ENCODE data around the gene SMAD9. TPM values are rescaled to one million over a fixed set of nuclear protein-coding genes. Genes with fewer than 3 reads are reported as not detected.

The SMAD9 gene
- not detected for total RNA-seq

DNA sequence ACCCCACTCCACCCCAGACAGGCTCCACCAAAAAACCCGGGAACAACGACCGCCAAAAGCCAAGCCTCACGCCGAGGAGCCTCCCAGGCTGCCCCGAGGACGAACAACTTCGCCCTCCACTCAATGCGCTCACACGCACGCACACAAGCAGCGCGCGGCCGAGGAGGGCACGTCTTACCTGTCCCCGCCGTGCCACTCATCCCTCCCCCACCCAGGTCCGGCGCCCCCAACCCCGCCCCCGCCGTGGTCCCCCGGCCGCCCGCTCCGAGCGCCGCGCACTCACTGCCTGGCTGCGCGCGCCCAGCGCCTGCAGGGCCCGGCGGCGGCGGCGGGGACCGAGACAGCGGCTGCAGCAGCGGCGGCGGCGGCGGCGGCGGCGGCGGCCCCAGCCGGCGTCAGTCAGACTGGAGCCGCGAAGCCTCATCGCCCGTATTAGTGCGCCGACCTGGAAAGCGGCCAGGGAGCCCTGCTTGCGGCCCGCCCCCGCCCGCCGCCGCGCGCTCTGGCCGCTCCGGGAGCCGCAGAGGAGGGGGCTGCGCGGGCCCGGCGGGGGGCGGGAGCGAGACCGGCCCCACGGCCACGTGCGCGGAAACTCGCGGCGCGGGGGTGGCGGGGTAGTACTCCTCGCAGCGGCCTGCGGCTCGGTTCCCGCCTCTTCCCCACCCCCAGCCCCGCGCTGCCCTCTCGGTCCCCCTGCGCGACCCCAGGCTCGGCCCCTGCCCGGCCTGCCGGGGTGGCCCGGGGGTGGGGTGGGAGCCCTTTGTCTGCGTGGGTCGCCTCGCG, at the start of gene SMAD9:
Gene SMAD9 (minus strand): TSS at position 406 of the 783 bp plus-strand sequence. CDS start 40,549 bp downstream, outside the sequence.
- no peaks in the 10 kb centered on the region for H3K9me3 ChIP-seq (ENCODE audit: low read depth, low read length)
- H3K4me1 ChIP-seq (ENCODE audit: insufficient read depth, low read length): peaks cover 6% of the 10 kb centered on the region
- H3K4me3 ChIP-seq (ENCODE audit: low read length): no peak within 1 kb of the TSS
- H3K27me3 ChIP-seq (ENCODE audit: insufficient read depth, low read length): peaks cover 62% of the 10 kb centered on the region

DNA sequence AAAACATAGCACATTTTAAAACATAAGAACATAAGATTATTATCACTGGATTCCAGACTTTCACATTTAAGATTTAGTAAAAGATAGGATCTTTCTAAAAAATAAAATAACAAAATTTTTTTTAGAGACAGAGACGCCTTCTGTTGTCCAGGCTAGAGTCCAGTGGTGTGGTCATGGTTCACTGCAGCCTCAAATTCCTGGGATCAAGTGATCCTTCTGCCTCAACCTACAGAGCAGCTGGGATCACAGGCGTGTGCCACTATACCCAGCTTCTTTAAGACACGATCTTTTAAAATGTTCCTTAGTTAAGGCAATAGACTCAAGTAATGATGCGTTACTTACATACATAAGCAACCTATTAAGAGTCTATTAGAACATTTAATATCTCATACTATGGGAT, 46.4 kb upstream of the SMAD9 start:
- Histone ChIP-seq H3K4me3 (ENCODE audit: low read length) (no peak overlapping the region), H3K27me3 (ENCODE audit: insufficient read depth, low read length) (no peaks in the 10 kb centered on the region), H3K9me3 (ENCODE audit: low read depth, low read length) (no peaks in the 10 kb centered on the region), H3K4me1 (ENCODE audit: insufficient read depth, low read length) (no peaks in the 10 kb centered on the region)

DNA sequence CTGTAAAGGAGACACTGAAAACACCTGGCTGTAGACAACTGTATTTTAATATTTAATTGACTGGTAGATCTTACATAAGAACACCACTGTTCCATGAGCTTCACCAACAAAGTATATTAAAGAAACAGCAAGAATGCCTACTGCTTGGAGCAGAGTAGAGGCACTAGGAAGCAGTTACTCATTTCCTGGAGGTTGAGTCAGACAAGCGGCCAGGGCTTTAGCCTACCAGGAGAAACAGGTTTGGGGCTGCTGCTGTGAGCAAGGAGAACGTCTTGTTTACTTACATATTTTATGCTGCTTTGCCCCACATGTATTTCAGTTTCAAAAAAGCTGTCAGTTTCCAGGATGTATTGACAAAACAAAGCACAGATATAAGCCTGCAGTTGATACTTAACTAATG, 45.7 kb upstream of the SMAD9 start:
- Histone ChIP-seq H3K9me3 (ENCODE audit: low read depth, low read length) (no peaks in the 10 kb centered on the region), H3K27me3 (ENCODE audit: insufficient read depth, low read length) (no peaks in the 10 kb centered on the region), H3K4me1 (ENCODE audit: insufficient read depth, low read length) (no peaks in the 10 kb centered on the region), H3K4me3 (ENCODE audit: low read length) (no peak overlapping the region)

DNA sequence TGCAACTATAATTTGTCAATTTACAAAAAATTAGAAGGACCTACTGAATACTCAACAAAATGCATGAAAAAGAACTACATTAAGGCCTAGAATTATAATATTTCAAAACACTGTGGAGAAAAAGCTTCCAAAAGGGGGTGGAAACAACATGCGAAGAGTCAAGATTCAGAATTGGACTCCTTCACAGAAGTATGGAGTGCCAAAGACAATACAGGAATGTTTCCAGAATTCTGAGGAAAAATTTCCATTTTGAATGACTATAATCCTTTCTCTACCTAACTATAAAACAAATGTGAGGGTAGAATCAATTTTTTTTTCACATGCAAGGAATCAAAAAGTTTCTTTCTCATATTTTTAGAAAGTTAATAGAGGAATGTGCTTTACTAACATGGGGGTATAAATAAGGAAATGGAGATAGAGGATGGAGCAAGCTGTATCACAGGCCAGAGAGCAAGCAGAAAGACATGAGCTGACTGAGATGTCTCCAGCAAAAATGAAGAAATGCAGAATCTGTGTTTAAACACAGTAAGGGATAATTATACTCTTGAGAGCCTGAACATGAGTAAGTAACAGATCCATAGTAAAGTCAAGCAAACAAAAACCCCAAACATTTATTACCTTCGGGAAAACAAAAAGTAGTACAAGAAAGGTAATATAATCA, 39.5 kb upstream of the SMAD9 start:
- H3K27me3 ChIP-seq (ENCODE audit: insufficient read depth, low read length): no peaks in the 10 kb centered on the region
- no peaks in the 10 kb centered on the region for H3K4me1 ChIP-seq (ENCODE audit: insufficient read depth, low read length)
- H3K9me3 ChIP-seq (ENCODE audit: low read depth, low read length): no peaks in the 10 kb centered on the region
- H3K4me3 ChIP-seq (ENCODE audit: low read length): no peak overlapping the region

DNA sequence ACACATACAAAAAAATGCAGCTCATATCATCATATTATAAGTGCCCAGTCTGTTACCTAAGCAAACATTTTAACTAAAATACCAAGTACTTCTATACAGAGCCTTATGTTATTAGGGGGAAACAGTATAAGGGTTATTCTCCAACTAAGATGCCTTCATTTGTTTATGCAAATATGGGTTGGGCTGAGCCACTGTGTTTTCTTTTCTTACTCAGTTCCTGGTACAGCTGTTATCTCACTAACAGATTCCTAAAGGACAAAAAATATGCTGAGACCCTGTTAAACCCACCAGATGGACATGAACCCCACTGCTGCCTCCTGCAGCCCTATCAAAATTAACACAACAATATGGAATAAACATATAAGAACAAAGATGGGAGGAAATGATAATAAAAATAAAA, 34.5 kb upstream of the SMAD9 start:
- Histone ChIP-seq H3K4me3 (ENCODE audit: low read length) (no peak overlapping the region), H3K4me1 (ENCODE audit: insufficient read depth, low read length) (no peaks in the 10 kb centered on the region), H3K27me3 (ENCODE audit: insufficient read depth, low read length) (no peaks in the 10 kb centered on the region), H3K9me3 (ENCODE audit: low read depth, low read length) (no peaks in the 10 kb centered on the region)

DNA sequence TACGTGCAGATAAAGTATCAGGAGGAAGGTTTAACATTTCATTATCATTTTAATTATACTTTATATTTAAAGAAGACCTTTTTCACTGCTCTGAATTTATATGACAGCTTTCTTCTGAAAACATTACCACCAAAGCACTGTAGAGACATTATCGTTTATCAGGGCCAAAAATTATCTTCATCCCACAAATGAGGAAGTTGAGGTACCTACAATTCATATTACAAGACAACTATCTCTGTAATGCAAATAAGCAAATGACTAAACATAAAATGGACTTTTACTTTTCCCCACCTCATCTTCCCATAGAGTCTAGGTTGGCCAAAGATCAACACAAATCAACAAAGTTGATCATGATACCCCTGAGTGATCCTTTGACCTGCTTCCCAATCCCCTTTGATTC, 30.9 kb upstream of the SMAD9 start:
- H3K27me3 ChIP-seq (ENCODE audit: insufficient read depth, low read length): no peaks in the 10 kb centered on the region
- no peak overlapping the region for H3K4me3 ChIP-seq (ENCODE audit: low read length)
- no peaks in the 10 kb centered on the region for H3K9me3 ChIP-seq (ENCODE audit: low read depth, low read length)
- H3K4me1 ChIP-seq (ENCODE audit: insufficient read depth, low read length): no peaks in the 10 kb centered on the region

DNA sequence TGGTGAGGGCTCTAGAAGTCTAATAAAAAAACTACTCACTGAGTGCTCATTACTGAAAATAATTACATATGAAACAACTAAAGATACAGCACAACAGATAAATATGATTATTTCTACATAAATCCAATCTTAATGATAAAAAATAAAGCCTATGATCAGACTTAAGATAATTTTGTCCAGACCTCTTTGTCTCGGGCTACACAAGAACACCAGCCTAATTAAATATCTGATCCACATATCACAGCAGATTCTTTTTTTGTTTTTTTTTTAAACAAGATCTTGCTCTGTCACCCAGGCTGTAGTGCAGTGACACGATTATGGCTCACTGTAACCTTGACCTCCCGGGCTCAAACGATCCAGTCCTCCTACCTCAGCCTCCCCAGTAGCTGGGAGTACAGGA, 30.3 kb upstream of the SMAD9 start:
- H3K9me3 ChIP-seq (ENCODE audit: low read depth, low read length): no peaks in the 10 kb centered on the region
- no peaks in the 10 kb centered on the region for H3K27me3 ChIP-seq (ENCODE audit: insufficient read depth, low read length)
- H3K4me1 ChIP-seq (ENCODE audit: insufficient read depth, low read length): no peaks in the 10 kb centered on the region
- H3K4me3 ChIP-seq (ENCODE audit: low read length): no peak overlapping the region

DNA sequence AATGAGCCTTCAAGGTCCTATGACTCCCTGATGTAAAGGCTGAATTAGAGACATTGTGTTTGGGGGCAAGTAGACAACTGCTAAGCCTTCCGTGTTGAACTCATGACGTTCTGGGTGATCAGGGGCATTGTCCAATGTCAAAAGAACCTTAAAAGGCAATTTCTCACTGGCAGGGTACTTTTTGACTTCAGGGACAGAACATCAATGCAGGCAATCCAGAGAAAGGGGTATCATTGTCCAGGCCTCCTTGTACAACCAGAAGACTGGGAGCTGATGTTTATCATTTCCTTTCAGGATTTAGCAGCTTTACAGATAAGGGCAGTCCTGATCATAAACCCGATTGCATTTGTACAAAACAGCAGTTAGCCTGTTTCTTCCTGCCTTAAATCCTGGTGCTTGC, 25.0 kb upstream of the SMAD9 start:
- H3K4me3 ChIP-seq (ENCODE audit: low read length): no peak overlapping the region
- no peaks in the 10 kb centered on the region for H3K9me3 ChIP-seq (ENCODE audit: low read depth, low read length)
- H3K4me1 ChIP-seq (ENCODE audit: insufficient read depth, low read length): no peaks in the 10 kb centered on the region

DNA sequence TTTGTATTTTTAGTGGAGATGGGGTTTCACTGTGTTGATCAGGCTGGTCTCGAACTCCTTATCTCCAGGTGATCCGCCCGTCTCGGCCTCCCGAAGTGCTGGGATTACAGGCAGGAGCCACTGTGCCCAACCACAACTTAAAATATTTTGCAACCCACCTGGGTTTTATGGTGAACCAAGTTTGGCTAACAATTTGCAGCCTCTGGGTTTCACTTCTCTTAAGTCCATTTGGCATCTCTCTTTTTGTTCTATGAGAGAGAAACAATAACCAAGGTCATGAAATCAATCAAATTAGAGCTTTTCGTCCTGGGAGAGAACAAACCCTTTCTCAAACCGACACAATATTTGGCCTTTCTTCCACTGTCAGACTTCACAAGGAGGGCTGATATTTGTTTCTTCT, 5.6 kb upstream of the SMAD9 start:
- Histone ChIP-seq H3K4me1 (ENCODE audit: insufficient read depth, low read length) (no peaks in the 10 kb centered on the region), H3K4me3 (ENCODE audit: low read length) (no peak overlapping the region), H3K9me3 (ENCODE audit: low read depth, low read length) (no peaks in the 10 kb centered on the region), H3K27me3 (ENCODE audit: insufficient read depth, low read length) (peaks cover 24% of the 10 kb centered on the region)

More for the DNA sequence above, 25.0 kb upstream of the SMAD9 start:
- H3K27me3 ChIP-seq (ENCODE audit: insufficient read depth, low read length): no peaks in the 10 kb centered on the region

DNA sequence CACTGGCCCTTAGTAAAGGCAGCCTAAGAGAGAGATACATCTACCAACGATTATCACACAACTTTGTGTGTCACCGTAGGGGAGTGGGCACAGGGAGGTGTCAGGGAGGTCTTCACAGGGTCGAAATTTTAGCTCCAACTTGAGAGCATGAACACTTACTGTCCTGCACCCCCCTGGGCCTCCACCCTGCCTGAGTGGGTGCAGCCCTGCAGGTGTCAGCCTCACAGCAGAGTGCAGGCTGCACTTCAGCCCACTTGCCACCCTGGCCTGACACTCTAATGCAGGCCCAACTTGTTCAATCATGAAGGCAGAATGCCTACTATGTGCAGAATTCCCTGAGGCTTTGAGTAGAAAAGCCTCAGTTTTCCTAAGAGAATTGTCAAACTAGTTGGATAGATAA, 4.0 kb upstream of the SMAD9 start:
- no peak overlapping the region for H3K4me3 ChIP-seq (ENCODE audit: low read length)
- H3K27me3 ChIP-seq (ENCODE audit: insufficient read depth, low read length): peaks cover 30% of the 10 kb centered on the region
- no peaks in the 10 kb centered on the region for H3K9me3 ChIP-seq (ENCODE audit: low read depth, low read length)
- H3K4me1 ChIP-seq (ENCODE audit: insufficient read depth, low read length): peaks cover 4% of the 10 kb centered on the region

DNA sequence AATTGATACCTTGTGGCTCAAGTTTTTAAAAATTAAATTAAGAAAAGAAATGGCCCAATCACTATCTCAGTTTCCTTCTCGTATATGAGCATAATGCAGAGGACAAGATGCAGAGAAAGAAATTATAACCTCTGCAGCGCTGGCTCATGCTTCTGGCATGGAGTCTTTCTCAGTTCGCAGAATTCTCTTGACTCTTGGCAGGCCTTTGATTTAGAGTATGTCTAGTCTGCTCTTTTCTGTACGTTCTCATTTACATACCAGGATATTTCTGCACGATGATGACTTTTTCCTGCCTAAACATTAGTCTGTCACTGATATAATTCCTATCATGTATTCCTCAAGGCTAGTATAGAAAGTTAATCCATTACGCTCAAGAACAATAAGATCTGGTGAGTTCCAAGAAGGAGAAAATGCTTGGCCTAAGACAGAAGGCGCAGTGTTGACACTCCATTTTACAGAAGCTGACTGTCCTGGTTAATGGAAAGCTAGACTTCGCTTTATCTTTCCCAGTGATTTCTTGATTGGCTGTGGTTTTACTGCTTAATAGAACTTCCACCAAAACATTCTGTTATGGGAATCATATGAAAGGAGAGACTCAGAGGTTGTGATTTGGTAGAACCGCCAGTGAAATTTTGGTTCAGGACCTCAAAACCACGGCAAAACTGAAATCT, 1.7 kb upstream of the SMAD9 start:
- peaks cover 52% of the 10 kb centered on the region for H3K27me3 ChIP-seq (ENCODE audit: insufficient read depth, low read length)
- no peaks in the 10 kb centered on the region for H3K9me3 ChIP-seq (ENCODE audit: low read depth, low read length)
- no peak overlapping the region for H3K4me3 ChIP-seq (ENCODE audit: low read length)
- peaks cover 6% of the 10 kb centered on the region for H3K4me1 ChIP-seq (ENCODE audit: insufficient read depth, low read length)

DNA sequence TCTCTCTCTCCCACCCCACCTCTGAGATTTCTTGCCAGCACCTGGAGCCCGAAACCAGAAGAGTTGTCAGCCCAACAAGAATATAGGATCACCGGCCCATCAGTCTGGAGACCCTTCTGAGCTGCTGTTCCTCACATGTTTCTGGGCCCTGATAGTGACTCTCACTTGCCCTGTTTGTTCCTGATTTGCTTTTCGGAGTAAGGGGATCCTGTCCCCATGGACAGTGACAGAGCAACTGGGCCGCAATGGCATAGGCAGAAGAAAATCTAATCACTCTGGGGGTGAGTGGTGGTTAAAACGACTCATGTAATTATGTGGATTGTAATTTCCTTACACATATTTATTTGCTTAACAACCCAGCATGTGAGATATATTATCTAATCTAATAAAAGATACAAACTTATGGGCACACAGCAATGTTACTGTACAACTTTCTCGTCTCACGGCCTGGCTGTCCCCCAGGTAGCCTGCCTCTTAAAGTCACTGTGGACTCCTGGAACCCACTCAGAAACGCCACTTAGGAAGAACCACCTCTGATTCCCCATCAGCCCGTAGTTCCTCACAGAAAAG, 663 bp upstream of the SMAD9 start:
- H3K4me3 ChIP-seq (ENCODE audit: low read length): no peak overlapping the region
- peaks cover 6% of the 10 kb centered on the region for H3K4me1 ChIP-seq (ENCODE audit: insufficient read depth, low read length)
- H3K9me3 ChIP-seq (ENCODE audit: low read depth, low read length): no peaks in the 10 kb centered on the region
- H3K27me3 ChIP-seq (ENCODE audit: insufficient read depth, low read length): peaks cover 62% of the 10 kb centered on the region

DNA sequence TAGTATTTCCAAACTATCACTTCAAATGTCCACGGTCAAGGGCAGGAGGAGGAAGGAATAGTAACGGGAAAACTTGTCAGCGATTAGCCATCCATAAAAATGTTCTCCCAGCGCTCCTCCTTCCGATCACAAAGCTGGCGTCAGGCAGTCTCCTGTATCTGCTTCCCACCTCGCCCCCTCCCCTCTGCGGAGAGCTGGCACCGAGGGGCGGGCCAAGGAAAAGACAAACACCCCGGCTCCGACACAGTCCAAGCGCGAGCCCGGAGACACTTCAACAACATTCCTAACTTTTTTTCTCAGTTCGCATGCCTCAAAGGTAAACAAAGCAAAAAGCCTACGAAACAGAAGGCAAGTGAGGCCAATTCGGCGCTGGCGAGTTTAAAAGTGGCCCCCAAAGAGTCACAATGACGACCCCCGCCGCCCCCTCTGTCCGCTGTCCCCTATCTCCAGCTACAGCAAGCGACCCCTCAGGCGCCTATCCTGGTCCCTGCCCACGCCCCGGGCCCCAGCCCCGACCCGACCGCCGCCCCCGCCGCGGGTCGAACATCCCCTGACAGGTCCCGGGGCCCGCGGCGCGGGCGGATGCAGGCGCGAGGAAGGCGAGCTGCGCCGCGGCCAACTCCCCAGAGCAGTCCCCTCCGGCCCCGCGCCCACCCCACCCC, 736 bp downstream of the SMAD9 start:
- H3K27me3 ChIP-seq (ENCODE audit: insufficient read depth, low read length): peaks cover 62% of the 10 kb centered on the region
- no peaks in the 10 kb centered on the region for H3K9me3 ChIP-seq (ENCODE audit: low read depth, low read length)
- peaks cover 6% of the 10 kb centered on the region for H3K4me1 ChIP-seq (ENCODE audit: insufficient read depth, low read length)
- H3K4me3 ChIP-seq (ENCODE audit: low read length): no peak overlapping the region

DNA sequence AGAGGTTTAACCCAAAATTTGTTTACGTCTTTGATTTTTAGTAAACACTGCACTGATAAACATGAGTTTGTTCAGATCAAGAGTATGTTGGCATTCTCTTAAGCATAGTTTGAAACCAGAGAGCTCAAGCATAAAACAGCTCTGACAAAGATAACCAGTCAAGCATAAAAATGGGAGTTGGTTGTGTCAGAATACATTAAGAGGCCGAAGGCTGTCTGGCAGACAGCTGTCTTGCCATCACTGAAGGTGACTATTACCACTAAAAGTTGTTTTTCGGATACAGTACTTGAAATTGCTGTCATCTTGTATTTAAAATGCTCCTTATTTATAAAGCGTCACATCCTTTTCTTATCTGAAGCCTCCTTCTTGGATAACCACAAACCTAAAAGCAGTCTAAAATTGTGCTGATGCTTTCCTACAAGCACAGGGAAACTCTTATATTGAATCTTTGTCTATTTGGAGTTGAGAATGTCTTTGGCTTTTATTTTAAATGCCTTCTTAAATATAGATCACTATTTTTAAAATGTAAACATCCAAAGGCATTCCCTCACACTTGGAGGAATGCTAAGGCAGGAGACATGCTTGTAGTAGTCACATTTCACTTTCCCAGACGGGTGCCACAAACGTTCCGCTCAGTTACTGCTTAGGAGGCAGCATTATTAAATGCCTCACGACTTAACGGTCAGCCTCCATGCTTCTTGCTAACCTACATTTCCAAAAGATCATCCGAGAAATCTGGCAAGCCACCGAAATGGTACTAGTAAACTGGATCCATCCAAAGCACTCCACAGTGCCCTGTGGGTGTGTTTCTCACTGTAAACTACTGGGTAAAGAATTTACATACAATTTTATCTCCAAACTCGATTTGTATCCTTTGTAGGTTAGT, 1.5 kb downstream of the SMAD9 start:
- no peaks in the 10 kb centered on the region for H3K9me3 ChIP-seq (ENCODE audit: low read depth, low read length)
- H3K27me3 ChIP-seq (ENCODE audit: insufficient read depth, low read length): peaks cover 62% of the 10 kb centered on the region
- peaks cover 6% of the 10 kb centered on the region for H3K4me1 ChIP-seq (ENCODE audit: insufficient read depth, low read length)
- H3K4me3 ChIP-seq (ENCODE audit: low read length): no peak overlapping the region

Data from mononuclear cell (primary cell).